ENCODE data around the gene CCDC201.

Gene CCDC201

DNA sequence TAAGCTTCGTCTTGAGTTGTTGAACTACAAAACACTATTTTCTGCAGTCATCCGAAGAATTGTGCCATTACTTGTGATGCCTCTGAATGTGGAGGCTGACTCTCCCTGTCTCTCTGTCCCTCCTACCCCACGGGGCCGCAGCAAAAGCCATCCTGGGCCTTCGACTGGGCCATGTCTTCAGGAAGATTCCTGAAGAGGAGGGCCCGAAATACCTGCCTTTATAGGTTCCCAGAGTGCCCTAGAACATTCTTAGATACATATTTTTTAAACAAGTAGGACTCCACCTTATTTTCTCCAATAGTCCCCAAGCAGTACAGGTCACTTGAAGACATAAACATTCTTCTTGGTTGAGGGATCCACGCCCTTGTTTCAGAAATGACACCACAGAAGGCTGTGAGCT, 40.1 kb upstream of the CCDC201 start:
- H3K9me3 ChIP-seq (ENCODE audit: control insufficient read depth, low read depth, low read length), result no peaks in the 10 kb centered on the region

DNA sequence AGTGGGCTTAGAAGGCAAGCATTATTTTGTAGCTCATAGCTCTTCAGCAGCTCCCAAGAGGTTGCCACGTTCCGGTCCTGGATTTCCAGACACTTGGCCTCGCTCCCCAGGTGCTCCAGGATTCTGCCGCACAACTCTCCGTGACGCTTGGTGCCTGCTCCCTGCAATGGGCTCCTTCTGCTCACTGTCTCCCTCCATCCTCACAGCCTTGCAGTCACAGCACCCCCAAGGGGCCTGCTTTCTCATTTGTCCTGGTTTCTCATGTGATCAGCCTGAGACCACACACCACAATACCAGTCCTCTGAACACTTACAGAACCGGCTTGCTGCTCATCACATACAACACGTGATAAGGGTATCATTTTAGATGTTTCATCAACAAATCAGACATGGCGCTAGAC, 38.4 kb upstream of the CCDC201 start:
- Histone ChIP-seq H3K9ac (ENCODE audit: low read length) (no peak overlapping the region), H3K9me3 (ENCODE audit: control insufficient read depth, low read depth, low read length) (no peaks in the 10 kb centered on the region), H3K4me1 (ENCODE audit: control insufficient read depth, low read depth, low read length) (no peaks in the 10 kb centered on the region), H3K4me3 (ENCODE audit: low read length) (no peak overlapping the region), H3K27me3 (ENCODE audit: control insufficient read depth, insufficient read depth, low read length) (no peaks in the 10 kb centered on the region), H3K36me3 (ENCODE audit: control insufficient read depth, low read depth, low read length) (no peaks in the 10 kb centered on the region), H3K27ac (ENCODE audit: low read length) (no peak overlapping the region)

More for the DNA sequence above, 40.1 kb upstream of the CCDC201 start:
- no peak overlapping the region for H3K27ac ChIP-seq (ENCODE audit: low read length)
- H3K4me1 ChIP-seq (ENCODE audit: control insufficient read depth, low read depth, low read length), result peaks cover 4% of the 10 kb centered on the region
- H3K9ac ChIP-seq (ENCODE audit: low read length), result no peak overlapping the region
- no peaks in the 10 kb centered on the region for H3K36me3 ChIP-seq (ENCODE audit: control insufficient read depth, low read depth, low read length)
- H3K27me3 ChIP-seq (ENCODE audit: control insufficient read depth, insufficient read depth, low read length), result peaks cover 6% of the 10 kb centered on the region
- H3K4me3 ChIP-seq (ENCODE audit: low read length), result no peak overlapping the region

DNA sequence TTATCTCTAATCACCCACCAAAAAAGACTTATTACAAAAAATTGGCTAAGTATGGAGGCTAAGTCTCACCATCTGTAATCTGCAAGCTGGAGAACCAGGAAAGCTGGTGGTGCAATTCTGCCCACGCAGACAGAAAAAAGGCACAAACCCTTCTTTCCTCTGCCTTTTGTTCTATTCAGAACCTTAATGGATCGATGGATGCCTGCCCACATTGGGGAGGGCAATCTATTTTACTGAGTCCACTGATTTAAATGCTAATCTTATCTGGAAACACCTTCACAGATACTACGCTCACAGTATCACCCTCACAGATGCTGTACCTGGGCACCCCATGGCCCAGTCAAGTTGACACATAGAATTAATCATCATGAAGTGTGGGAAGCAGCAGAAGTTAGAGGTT, 38.0 kb upstream of the CCDC201 start:
- Histone ChIP-seq H3K36me3 (ENCODE audit: control insufficient read depth, low read depth, low read length) (no peaks in the 10 kb centered on the region), H3K27me3 (ENCODE audit: control insufficient read depth, insufficient read depth, low read length) (no peaks in the 10 kb centered on the region), H3K4me3 (ENCODE audit: low read length) (no peak overlapping the region), H3K27ac (ENCODE audit: low read length) (no peak overlapping the region), H3K9ac (ENCODE audit: low read length) (no peak overlapping the region), H3K4me1 (ENCODE audit: control insufficient read depth, low read depth, low read length) (no peaks in the 10 kb centered on the region), H3K9me3 (ENCODE audit: control insufficient read depth, low read depth, low read length) (no peaks in the 10 kb centered on the region)

DNA sequence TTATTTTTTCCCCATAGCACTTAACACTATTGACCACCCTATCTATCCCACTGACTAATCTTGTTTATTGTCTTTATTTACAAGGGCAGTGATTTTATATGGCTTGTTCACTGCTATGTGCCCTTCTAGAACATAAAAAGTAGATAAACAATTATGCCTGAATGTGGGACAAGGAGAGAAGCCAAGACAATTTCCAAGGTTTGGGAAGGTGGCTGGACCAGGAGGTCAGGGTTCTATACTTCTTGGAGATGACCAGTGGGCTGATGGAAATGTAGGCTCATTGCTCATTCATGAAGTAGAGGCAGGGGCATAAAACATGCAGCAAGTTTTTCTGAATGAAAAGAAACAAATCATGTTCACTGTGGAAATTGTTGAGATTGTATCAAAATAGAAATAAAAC, 36.7 kb upstream of the CCDC201 start:
- H3K36me3 ChIP-seq (ENCODE audit: control insufficient read depth, low read depth, low read length), result no peaks in the 10 kb centered on the region
- H3K4me3 ChIP-seq (ENCODE audit: low read length), result no peak overlapping the region
- no peaks in the 10 kb centered on the region for H3K9me3 ChIP-seq (ENCODE audit: control insufficient read depth, low read depth, low read length)
- H3K4me1 ChIP-seq (ENCODE audit: control insufficient read depth, low read depth, low read length), result no peaks in the 10 kb centered on the region
- H3K27me3 ChIP-seq (ENCODE audit: control insufficient read depth, insufficient read depth, low read length), result no peaks in the 10 kb centered on the region
- H3K9ac ChIP-seq (ENCODE audit: low read length), result no peak overlapping the region
- no peak overlapping the region for H3K27ac ChIP-seq (ENCODE audit: low read length)

DNA sequence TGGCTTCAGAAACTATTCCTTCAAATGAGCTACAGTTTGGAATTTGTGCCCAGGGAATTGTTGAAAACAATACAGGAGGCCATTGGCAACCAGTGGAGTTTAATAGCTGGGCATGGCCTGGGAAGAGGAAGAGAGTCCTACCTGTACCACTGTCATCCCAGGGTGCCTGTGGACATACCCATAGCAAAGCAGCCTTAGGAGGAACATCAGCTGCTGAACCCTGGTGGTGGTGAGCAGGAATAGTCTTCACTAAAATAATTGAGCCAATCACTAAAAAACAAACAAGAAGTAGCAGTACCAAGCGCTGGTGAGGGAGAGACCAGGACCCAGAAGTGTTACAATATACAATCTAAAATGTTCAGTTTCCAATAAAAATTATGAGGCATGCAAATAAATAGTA, 29.9 kb upstream of the CCDC201 start:
- no peak overlapping the region for H3K4me3 ChIP-seq (ENCODE audit: low read length)
- H3K9ac ChIP-seq (ENCODE audit: low read length), result no peak overlapping the region
- H3K4me1 ChIP-seq (ENCODE audit: control insufficient read depth, low read depth, low read length), result no peaks in the 10 kb centered on the region
- H3K27me3 ChIP-seq (ENCODE audit: control insufficient read depth, insufficient read depth, low read length), result no peaks in the 10 kb centered on the region
- no peaks in the 10 kb centered on the region for H3K36me3 ChIP-seq (ENCODE audit: control insufficient read depth, low read depth, low read length)
- H3K27ac ChIP-seq (ENCODE audit: low read length), result no peak overlapping the region
- H3K9me3 ChIP-seq (ENCODE audit: control insufficient read depth, low read depth, low read length), result no peaks in the 10 kb centered on the region

DNA sequence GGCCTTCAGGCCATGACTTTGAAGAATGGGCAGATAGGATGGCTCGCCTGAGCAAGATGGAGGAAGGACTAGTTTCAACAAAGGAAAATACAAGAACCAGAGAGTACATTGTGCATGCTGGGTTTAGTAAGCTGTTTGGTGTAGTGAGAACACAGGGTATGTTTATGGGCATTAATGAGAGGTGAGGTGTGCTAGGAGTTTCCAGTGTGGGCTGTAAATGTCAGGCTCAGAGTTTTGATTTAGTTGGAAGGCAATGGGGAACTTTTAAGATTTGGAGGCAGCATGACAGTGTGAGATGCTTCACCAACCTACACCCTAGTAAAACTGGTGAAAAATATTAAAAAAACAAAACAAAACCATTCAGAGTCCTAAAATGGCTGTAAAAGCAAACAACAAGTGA, 28.7 kb upstream of the CCDC201 start:
- H3K9ac ChIP-seq (ENCODE audit: low read length), result no peak overlapping the region
- H3K9me3 ChIP-seq (ENCODE audit: control insufficient read depth, low read depth, low read length), result no peaks in the 10 kb centered on the region
- H3K36me3 ChIP-seq (ENCODE audit: control insufficient read depth, low read depth, low read length), result no peaks in the 10 kb centered on the region
- no peak overlapping the region for H3K4me3 ChIP-seq (ENCODE audit: low read length)
- H3K27me3 ChIP-seq (ENCODE audit: control insufficient read depth, insufficient read depth, low read length), result no peaks in the 10 kb centered on the region
- H3K4me1 ChIP-seq (ENCODE audit: control insufficient read depth, low read depth, low read length), result no peaks in the 10 kb centered on the region
- H3K27ac ChIP-seq (ENCODE audit: low read length), result no peak overlapping the region

DNA sequence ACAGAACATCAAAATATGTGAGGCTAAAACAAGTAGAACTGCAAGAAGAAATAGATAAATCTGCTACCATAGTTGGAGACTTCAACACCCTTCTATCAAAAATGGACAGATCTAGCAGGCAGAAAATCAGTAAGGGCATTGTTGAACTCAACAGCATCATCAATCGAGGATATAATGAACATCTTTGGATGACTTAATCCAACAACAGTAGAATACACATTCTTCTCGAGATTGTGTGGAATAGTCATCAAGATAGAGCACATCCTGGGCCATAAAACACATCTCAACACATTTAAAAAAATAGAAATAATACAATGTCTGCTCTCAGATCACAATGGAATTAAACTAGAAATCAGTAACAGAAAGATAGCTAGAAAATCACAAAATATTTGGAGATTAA, 25.3 kb upstream of the CCDC201 start:
- Histone ChIP-seq H3K9ac (ENCODE audit: low read length) (no peak overlapping the region), H3K9me3 (ENCODE audit: control insufficient read depth, low read depth, low read length) (no peaks in the 10 kb centered on the region), H3K27me3 (ENCODE audit: control insufficient read depth, insufficient read depth, low read length) (no peaks in the 10 kb centered on the region), H3K4me3 (ENCODE audit: low read length) (no peak overlapping the region), H3K27ac (ENCODE audit: low read length) (no peak overlapping the region), H3K4me1 (ENCODE audit: control insufficient read depth, low read depth, low read length) (no peaks in the 10 kb centered on the region), H3K36me3 (ENCODE audit: control insufficient read depth, low read depth, low read length) (no peaks in the 10 kb centered on the region)

DNA sequence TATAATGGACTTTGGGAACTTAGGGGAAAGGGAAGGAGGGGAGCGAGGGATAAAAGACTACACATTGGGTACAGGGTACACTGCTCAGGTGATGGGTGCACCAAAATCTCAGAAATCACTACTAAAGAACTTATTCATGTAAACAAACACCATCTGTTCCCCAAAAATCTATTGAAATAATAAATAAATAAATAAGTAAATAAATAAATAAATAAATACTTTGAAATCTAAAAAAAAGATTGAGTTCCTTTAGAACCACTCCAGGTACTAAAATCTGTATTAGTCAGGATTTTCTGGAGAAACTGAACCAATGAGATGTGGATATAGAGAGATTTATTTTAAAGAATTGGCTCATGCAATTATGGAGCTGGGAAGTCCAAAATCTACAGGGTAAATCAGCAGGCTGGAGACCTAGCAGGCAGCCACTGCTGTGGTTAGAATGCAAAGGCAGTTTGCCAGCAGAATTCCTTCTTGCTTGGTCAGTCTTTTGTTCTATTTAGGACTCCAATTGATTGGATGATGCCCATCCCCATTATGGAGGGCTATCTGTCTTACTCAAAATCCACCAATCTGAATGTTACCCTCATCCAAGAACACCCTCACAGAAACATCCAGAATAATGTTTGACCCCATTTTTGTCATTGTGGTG, 24.3 kb upstream of the CCDC201 start:
- Histone ChIP-seq H3K9ac (ENCODE audit: low read length) (no peak overlapping the region), H3K27me3 (ENCODE audit: control insufficient read depth, insufficient read depth, low read length) (no peaks in the 10 kb centered on the region), H3K4me1 (ENCODE audit: control insufficient read depth, low read depth, low read length) (no peaks in the 10 kb centered on the region), H3K4me3 (ENCODE audit: low read length) (no peak overlapping the region), H3K9me3 (ENCODE audit: control insufficient read depth, low read depth, low read length) (no peaks in the 10 kb centered on the region), H3K36me3 (ENCODE audit: control insufficient read depth, low read depth, low read length) (no peaks in the 10 kb centered on the region), H3K27ac (ENCODE audit: low read length) (no peak overlapping the region)

DNA sequence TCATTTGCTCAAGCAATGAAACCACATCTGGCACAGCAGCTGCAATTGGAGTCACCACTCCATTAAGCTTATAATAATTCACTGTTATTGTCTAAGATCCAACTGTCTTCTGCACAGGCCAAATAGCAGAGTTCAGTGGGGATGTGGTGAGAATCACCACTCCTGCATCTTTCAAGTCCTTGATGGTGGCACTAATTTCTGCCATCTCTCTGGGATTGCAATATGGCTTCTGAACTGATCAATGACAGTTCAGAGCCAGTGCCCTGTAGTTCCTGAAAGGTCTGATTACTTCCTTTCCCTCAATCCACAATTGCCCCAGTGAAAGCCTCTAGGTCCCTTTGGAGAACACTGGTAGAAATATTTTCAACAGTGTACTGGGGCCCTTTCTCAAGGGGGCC, 21.8 kb upstream of the CCDC201 start:
- Histone ChIP-seq H3K4me3 (ENCODE audit: low read length) (no peak overlapping the region), H3K4me1 (ENCODE audit: control insufficient read depth, low read depth, low read length) (no peaks in the 10 kb centered on the region), H3K27me3 (ENCODE audit: control insufficient read depth, insufficient read depth, low read length) (peaks cover 14% of the 10 kb centered on the region), H3K27ac (ENCODE audit: low read length) (no peak overlapping the region), H3K36me3 (ENCODE audit: control insufficient read depth, low read depth, low read length) (no peaks in the 10 kb centered on the region), H3K9me3 (ENCODE audit: control insufficient read depth, low read depth, low read length) (no peaks in the 10 kb centered on the region), H3K9ac (ENCODE audit: low read length) (no peak overlapping the region)

DNA sequence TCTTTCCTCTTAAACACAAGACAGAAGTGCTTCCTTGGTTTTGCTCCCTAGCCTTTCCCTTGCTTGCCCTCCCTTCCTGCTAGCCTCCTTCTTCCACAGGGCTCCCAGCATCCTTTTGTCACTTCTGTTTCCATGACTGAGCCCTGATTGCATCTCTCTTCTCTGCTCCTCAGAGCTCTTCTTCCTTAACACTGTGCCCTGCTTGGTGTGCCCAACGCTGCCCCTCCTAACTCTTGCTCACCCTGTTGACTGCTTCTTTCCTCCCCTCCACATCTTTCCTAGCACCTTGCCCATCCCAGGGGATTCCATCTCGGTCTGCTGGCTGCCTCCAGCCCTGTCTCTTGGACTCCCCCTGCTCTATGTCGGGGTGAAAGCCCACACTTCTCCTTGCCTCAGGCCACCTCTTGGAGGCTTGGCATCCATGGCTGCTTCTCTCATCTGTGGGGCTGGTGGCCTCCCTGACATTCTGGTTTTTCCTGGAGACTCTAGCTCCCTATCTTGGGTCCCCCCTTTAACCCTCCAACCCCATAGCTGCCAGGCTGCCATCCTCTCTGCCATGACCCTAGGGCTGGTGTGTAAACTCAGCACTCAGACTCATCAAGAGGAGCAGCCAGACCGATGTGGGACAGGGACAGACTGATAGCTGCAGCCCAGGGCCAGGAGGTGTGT, 21.2 kb upstream of the CCDC201 start:
- Histone ChIP-seq H3K36me3 (ENCODE audit: control insufficient read depth, low read depth, low read length) (no peaks in the 10 kb centered on the region), H3K4me3 (ENCODE audit: low read length) (no peak overlapping the region), H3K27ac (ENCODE audit: low read length) (no peak overlapping the region), H3K9ac (ENCODE audit: low read length) (no peak overlapping the region), H3K27me3 (ENCODE audit: control insufficient read depth, insufficient read depth, low read length) (peaks cover 19% of the 10 kb centered on the region), H3K9me3 (ENCODE audit: control insufficient read depth, low read depth, low read length) (no peaks in the 10 kb centered on the region), H3K4me1 (ENCODE audit: control insufficient read depth, low read depth, low read length) (peaks cover 4% of the 10 kb centered on the region)

DNA sequence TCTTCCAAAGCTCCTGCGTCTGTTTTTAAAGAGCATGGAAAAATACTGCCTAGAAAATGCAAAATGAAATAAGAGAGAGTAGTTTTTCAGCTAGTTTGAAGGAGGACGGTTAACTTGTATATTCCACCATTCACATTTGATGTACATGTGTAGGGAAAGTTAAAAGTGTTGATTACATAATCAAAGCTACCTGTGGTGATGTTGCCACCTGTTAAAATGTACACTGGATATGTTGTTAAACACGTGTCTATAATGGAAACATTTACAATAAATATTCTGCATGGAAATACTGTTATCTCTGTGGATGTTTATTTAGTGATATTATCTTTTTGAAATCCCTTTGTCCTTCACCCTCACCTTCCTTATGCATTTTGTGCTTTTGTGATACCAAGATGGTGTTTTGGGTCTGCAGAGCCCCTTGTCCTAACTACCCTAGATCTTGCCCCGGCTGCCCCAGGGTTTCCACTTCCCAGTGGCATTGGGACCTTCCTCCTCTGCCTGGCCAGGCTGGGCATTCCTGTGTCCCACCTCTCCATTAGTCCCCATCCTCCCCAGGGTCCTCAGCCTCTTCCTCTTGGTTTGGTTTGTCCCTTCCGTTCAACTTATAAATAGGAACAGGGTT, 20.6 kb upstream of the CCDC201 start:
- Histone ChIP-seq H3K4me1 (ENCODE audit: control insufficient read depth, low read depth, low read length) (peaks cover 5% of the 10 kb centered on the region), H3K4me3 (ENCODE audit: low read length) (no peak overlapping the region), H3K27me3 (ENCODE audit: control insufficient read depth, insufficient read depth, low read length) (peaks cover 26% of the 10 kb centered on the region), H3K36me3 (ENCODE audit: control insufficient read depth, low read depth, low read length) (no peaks in the 10 kb centered on the region), H3K9me3 (ENCODE audit: control insufficient read depth, low read depth, low read length) (no peaks in the 10 kb centered on the region), H3K27ac (ENCODE audit: low read length) (no peak overlapping the region), H3K9ac (ENCODE audit: low read length) (no peak overlapping the region)
